HG03469 (cell line): ENCODE measurements around the gene GSDME.
"Not testable (repeated sequence)": the region's sequence is repeated elsewhere in the genome, so short reads cannot be mapped to it uniquely, and the experiment has no call there.

Source experiments
- ATAC-seq: cut with Tn5 transposase; IDR thresholded peaks from one replicate; pipeline ENCODE4 v1.9.1; 2021; ENCODE audit warnings: mild to moderate bottlenecking, moderate library complexity, moderate number of reproducible peaks; ENCODE audit not compliant: unreplicated experiment

GSDME gene

GRCh38 chr7:24757353-24758275 is at the start of gene GSDME:
Gene GSDME, minus strand, starts transcription at chr7:24757464. Its CDS starts 7,690 bp downstream, at chr7:24749774.
- peak; percentile 30 for ATAC-seq

GRCh38 chr7:24802300-24802699 is 45.0 kb upstream of the GSDME start:
- ATAC-seq, result no peak

GRCh38 chr7:24801883-24802282 is 44.6 kb upstream of the GSDME start:
- no peak for ATAC-seq

- no peak for ATAC-seq
Observed at GRCh38 chr7:24800667-24801066, 43.4 kb upstream of the GSDME start.

GRCh38 chr7:24800073-24800472 is 42.8 kb upstream of the GSDME start:
- no peak for ATAC-seq

GRCh38 chr7:24799506-24799905 is 42.2 kb upstream of the GSDME start:
- ATAC-seq, result no peak

GRCh38 chr7:24798261-24798660 is 41.0 kb upstream of the GSDME start:
- no peak for ATAC-seq

GRCh38 chr7:24797270-24797669 is 40.0 kb upstream of the GSDME start:
- ATAC-seq, result no peak

- no peak for ATAC-seq
Observed at GRCh38 chr7:24795407-24795767, 38.1 kb upstream of the GSDME start.

GRCh38 chr7:24794751-24795406 is 37.6 kb upstream of the GSDME start:
- not testable (repeated sequence) for ATAC-seq

GRCh38 chr7:24793982-24794648 is 36.9 kb upstream of the GSDME start:
- no peak for ATAC-seq

- ATAC-seq, result no peak
Observed at GRCh38 chr7:24788961-24789576, 31.8 kb upstream of the GSDME start.

GRCh38 chr7:24788075-24788474 is 30.8 kb upstream of the GSDME start:
- ATAC-seq, result no peak

GRCh38 chr7:24786941-24787340 is 29.7 kb upstream of the GSDME start:
- ATAC-seq, result no peak

GRCh38 chr7:24786306-24786705 is 29.0 kb upstream of the GSDME start:
- ATAC-seq, result no peak

GRCh38 chr7:24784277-24784676 is 27.0 kb upstream of the GSDME start:
- no peak for ATAC-seq

- no peak for ATAC-seq
Observed at GRCh38 chr7:24783698-24784097, 26.4 kb upstream of the GSDME start.

GRCh38 chr7:24781106-24781505 is 23.8 kb upstream of the GSDME start:
- ATAC-seq, result no peak

GRCh38 chr7:24779283-24779655 is 22.0 kb upstream of the GSDME start:
- ATAC-seq, result no peak

- peak; percentile 52 for ATAC-seq
Observed at GRCh38 chr7:24778543-24779282, 21.4 kb upstream of the GSDME start.

GRCh38 chr7:24777806-24778205 is 20.5 kb upstream of the GSDME start:
- no peak for ATAC-seq
